OCI-LY1 (cell line): ENCODE data around the gene THUMPD2.

Experiments
- CTCF ChIP-seq: fragments of 200-600 bp; sonication (generic), shearing (Covaris generic); IDR thresholded peaks from 2 replicates; pipeline ENCODE4 v1.5.1; 2017; ENCODE audit warnings: mild to moderate bottlenecking, antibody characterized with exemption, low read length, moderate library complexity, mixed read lengths
- EZH2 ChIP-seq: fragments of 200-600 bp; sonication (generic), shearing (Covaris generic); IDR thresholded peaks from 2 replicates; pipeline ENCODE4 v1.8.0; 2017; ENCODE audit warnings: borderline replicate concordance, mixed run types, mild to moderate bottlenecking, antibody characterized with exemption, low read length, moderate library complexity, mixed read lengths

DNA sequence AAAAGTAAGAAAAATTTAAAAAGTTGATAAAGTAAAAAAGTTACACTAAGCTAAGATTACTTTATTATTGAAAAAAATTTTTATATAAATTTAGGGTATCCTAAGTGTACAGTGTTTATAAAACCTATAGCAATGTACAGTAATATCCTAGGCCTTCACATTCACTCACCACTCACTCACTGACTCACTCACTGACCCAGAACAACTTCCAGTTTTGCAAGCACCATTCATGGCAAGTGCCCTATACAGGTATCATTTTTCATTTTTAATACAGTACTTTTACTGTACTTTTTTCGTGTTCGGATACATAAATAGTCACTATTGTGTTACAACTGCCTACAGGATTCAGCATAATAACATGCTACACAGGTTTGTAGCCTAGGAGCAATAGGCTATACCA is 8.9 kb upstream of the THUMPD2 start:
- no peak for TF ChIP-seq CTCF
- no peak for TF ChIP-seq EZH2
